Retina (tissue), 1 donor: ENCODE measurements around the gene NEDD4.
"Not testable (repeated sequence)": the region's sequence is repeated elsewhere in the genome, so short reads cannot be mapped to it uniquely, and the experiment has no call there.

Experiments
- DNase-seq: peaks from one replicate; pipeline ENCODE4 v3.0.0-alpha.2; 2016

Gene NEDD4

GRCh38 chr15:55823699-55824340 is 169.6 kb downstream of the NEDD4 start:
- no peak for DNase-seq

- no peak for DNase-seq
Measured at GRCh38 chr15:55823191-55823670, 170.2 kb downstream of the NEDD4 start.

- DNase-seq, result not testable (repeated sequence)
Measured at GRCh38 chr15:55821740-55822139, 171.7 kb downstream of the NEDD4 start.

DNA sequence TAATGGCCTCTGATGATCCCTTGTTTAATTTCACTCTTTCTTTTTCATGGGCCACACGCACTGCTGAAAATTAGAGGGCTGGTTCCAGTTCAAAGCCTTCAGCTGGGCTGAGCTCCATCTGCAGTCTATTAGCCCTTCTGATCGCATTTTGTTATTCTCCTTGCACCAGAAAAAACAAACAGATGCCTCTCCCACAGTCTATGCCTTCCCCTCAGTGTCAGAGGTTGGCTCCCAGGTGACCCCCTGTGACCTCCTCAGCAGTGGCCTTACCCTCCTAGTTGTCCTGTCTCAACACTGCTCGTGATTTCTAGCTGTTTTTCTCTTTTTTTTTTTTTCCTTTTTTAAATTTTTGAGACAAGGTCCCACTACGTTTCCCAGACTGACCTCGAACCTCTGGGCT is 173.4 kb downstream of the NEDD4 start:
- no peak for DNase-seq

GRCh38 chr15:55819397-55820034 is 173.9 kb downstream of the NEDD4 start:
- DNase-seq, result no peak

DNA sequence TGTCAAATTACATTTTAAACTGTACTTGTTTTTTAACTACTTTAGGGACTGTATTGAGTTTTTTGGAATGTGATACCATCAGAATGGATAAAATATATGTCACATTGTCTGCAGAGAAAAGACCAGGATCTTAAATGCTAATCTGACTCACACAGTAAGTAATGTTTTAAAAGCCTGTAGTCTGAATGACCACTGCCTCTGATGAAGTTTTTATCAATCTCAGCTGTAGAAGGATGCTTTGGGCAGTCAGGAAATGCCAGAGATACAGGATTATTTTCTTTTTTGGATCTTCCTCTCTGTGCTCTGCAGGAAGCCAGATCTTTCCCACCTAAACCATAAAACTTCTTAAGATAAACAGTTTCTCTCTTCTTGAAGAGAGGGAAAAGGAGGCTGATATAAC is 177.4 kb downstream of the NEDD4 start:
- no peak for DNase-seq

GRCh38 chr15:55802600-55803376 is 190.6 kb downstream of the NEDD4 start:
- DNase-seq, result peak; percentile 25

GRCh38 chr15:55800216-55800615 is 193.2 kb downstream of the NEDD4 start:
- no peak for DNase-seq

GRCh38 chr15:55799291-55800212 is 193.9 kb downstream of the NEDD4 start:
- DNase-seq, result peak; percentile 76

- DNase-seq, result no peak
Measured at GRCh38 chr15:55796321-55796965, 197.0 kb downstream of the NEDD4 start.

DNA sequence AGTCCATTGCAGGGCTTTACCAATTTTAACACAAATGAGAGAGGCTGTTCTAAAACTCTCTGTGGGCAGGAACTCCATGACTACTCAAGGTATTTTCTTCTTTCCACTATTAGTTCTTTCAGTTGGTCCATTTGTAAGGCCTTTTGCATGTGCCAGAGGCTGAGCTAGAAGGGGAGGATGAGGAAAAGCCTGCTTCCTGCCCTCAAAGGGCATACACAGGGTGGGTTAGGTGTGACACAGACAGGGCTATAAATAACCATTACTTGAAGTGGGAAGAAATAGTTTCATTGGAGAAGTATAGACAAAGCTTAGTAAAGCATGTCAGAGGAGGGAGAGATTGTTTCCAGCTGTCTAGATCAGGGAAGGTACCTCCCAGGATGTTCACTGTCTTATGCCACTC is 198.4 kb downstream of the NEDD4 start:
- no peak for DNase-seq

DNA sequence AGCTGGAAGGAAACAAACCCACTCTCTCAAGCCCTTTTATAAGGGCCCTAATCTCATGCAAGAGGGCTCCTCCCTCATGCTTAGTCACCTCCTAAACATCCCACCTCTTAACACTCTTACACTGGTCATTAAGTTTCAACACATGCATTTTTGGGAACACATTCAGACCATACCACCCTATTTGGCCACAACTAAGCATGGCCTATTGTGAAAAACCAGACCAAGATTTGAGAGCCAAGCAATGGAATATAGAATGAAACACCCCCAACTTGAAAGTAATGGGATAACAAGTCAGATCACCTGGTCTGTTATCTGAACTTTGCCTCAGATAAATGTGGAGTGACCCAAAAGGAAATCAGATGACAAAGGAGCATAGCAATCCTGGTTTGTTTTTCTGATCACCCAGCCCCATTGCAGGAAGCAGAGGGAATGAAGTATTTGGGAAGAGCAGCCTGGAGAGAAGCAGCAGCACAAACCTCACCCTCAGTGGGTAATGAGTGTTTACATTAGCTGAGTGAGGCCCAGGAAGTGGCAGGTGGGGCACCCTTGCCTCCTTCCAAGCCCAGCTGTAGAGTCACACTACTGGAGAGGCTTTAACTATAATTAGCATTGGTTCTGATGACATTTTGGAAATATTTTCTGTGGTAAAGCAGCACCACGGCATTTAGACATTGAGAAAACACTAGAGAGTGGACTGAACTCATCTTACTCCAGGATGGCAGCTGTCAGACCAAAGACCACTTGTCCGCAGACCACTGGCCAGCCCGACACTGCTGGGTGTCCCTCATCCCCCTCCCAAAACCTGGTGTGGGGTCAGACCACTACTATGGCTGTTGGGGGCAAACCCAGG is 201.6 kb downstream of the NEDD4 start:
- DNase-seq, result no peak

DNA sequence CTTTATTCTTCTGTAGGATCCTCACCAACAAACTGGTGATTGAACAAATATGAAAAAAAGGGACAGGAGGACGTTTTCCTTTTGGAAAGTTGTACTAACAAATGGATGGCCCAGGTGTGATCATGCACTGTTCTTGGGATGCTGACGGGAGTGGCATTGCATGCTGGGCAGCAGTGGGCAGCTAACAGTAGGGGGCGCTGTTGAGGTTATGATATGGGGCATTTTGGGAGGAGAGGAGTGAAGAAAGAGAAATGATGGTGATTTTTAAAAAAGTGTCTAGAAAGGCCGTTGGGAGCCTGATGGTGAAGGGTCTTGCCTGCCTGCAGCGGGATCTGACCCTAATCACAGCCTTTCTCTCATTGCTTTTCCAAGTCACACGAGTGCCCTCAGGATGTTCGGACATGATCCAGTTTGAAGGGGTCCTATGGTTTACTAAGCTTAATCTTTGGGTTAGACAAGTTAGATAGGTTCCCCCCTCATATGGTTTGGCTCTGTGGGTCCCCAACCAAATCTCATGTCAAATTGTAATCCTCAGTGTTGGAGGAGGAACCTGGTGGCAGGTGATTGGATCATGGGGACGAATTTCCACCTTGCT is 204.2 kb downstream of the NEDD4 start:
- no peak for DNase-seq

GRCh38 chr15:55786341-55786740 is 207.1 kb downstream of the NEDD4 start:
- no peak for DNase-seq

GRCh38 chr15:55785593-55785992 is 207.8 kb downstream of the NEDD4 start:
- not testable (repeated sequence) for DNase-seq

DNA sequence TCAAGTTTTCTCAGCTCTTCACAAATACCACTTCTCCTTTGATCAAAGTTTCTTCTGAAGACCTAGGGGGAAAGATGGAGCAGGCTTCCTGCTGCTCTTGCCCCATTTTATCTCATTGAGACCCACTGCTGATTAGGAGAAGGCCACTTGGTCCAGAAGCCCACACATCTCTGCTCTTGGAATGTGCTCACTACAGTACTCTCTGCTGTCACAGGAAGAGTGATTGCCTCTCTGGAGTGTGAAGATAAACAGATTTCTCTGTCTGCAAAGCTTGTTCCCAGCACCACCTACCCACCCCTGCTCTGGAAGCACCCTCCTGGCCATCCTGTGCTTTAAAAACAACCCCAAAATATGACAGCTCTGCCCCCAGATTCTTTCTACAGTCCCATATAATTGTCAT is 209.1 kb downstream of the NEDD4 start:
- DNase-seq, result no peak

- no peak for DNase-seq
Measured at GRCh38 chr15:55782901-55783300, 210.5 kb downstream of the NEDD4 start.

DNA sequence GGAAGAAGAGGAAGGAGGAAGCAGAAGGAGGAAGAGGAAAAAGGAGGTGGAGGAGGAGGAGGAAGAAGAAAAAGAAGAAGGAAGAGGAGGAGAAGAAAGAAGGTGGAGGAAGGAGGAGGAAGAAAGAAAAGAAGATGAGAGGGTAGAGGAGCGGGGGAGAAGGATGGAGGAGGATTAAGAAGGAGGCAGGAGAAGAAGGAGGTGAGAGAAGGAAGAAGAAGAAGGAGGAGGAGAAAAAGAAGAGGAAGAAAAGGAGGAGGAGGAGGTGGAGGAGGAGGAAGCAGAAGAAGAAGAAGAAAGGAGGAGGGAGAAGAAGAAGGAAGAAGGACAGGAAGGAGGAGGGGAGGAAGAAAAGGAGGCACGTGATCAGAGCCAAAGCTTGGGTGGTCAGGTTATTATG is 213.1 kb downstream of the NEDD4 start:
- DNase-seq, result no peak

GRCh38 chr15:55778932-55779331 is 214.5 kb downstream of the NEDD4 start:
- DNase-seq, result no peak
